NB4 (cell line): Measurements from ENCODE around the gene ZNF75A.

Source experiments
- DNase-seq: peaks from one replicate; pipeline ENCODE4 v3.0.0; 2010; ENCODE audit warnings: low read depth
- H3K4me3 ChIP-seq: one replicate; pipeline ENCODE4 v1.5.1; 2011; ENCODE audit warnings: mild to moderate bottlenecking, low read depth, low read length, moderate library complexity
- MYC ChIP-seq: IDR thresholded peaks from 2 replicates; pipeline ENCODE4 v1.6.1; 2011; ENCODE audit warnings: low read depth, low read length
- POLR2A ChIP-seq: IDR thresholded peaks from 2 replicates; pipeline ENCODE4 v1.6.1; 2011; ENCODE audit warnings: mild to moderate bottlenecking; ENCODE audit not compliant: insufficient read length; ENCODE audit errors: extremely low read depth
- TF ChIP-seq, protein P1 (sequence below): IDR thresholded peaks from 2 replicates; pipeline ENCODE4 v1.6.1; 2011; ENCODE audit warnings: low read depth, low read length
- TF ChIP-seq, protein P2 (sequence below): IDR thresholded peaks from one replicate; pipeline ENCODE4 v1.5.1; 2012; ENCODE audit warnings: low read depth, low read length

ZNF75A gene

DNA sequence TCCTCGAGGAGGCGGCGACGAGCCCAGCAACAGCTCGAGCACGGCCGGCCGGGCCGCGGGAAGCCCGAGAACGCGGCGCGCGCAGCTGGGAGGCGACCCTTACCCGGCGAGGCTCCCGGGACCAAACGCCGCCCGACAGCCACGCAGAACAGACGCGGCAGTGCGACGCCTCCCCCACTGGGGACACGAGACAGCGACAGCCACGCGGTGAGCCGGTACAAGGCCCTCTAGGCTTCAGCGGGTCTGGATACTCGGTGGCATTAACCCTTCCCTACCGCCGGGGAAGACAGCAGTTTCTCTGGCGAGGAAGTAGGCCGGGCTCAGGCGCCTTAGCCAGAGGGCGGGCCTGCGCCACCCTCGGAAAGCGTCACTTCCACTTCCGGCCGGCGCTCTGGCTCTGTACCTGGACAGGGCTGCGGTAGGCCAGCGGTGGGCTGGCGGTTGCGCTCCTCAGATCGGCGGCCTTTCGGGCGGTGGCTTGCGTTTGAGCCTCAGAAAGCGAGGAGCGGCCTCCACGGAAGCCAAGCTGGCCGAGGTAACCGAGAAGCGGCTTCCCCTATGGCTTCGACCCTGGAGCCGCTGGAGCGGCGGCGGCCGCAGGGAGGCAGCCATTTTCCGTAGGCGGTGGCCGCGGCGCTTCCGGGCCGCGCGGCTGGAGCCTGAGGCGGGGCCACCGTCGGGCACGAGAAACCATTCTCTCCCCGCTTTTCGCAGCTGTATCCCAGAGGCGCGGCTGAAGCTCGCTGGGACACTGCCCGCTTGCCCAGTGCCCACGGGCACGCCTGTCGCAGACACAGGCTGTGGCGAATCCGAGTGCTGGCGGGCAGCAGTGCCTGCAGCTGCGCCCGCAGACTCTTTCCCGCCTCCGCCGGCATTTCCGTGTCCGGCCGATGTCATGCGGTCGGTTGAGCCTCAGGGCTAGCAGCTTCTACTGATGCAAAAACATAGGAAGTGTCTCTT lies at the start of gene ZNF75A, which contains the start of gene TIGD7:
Gene ZNF75A (plus strand): TSS at position 389 of the 960 bp plus-strand sequence. CDS start 2,932 bp downstream, outside the sequence.
Gene TIGD7 (minus strand): TSS at position 322 of the 960 bp plus-strand sequence. CDS start 4,816 bp downstream, outside the sequence.
- TF ChIP-seq, protein P1, sequence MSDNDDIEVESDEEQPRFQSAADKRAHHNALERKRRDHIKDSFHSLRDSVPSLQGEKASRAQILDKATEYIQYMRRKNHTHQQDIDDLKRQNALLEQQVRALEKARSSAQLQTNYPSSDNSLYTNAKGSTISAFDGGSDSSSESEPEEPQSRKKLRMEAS: peak; percentile 69
- TF ChIP-seq POLR2A (peak; percentile 73), MYC (peak; percentile 72)
- TF ChIP-seq, protein P2, sequence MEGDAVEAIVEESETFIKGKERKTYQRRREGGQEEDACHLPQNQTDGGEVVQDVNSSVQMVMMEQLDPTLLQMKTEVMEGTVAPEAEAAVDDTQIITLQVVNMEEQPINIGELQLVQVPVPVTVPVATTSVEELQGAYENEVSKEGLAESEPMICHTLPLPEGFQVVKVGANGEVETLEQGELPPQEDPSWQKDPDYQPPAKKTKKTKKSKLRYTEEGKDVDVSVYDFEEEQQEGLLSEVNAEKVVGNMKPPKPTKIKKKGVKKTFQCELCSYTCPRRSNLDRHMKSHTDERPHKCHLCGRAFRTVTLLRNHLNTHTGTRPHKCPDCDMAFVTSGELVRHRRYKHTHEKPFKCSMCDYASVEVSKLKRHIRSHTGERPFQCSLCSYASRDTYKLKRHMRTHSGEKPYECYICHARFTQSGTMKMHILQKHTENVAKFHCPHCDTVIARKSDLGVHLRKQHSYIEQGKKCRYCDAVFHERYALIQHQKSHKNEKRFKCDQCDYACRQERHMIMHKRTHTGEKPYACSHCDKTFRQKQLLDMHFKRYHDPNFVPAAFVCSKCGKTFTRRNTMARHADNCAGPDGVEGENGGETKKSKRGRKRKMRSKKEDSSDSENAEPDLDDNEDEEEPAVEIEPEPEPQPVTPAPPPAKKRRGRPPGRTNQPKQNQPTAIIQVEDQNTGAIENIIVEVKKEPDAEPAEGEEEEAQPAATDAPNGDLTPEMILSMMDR: no peak
- peak within 1 kb of the TSS; percentile 78 for H3K4me3 ChIP-seq
- peak; percentile 92 for DNase-seq

DNA sequence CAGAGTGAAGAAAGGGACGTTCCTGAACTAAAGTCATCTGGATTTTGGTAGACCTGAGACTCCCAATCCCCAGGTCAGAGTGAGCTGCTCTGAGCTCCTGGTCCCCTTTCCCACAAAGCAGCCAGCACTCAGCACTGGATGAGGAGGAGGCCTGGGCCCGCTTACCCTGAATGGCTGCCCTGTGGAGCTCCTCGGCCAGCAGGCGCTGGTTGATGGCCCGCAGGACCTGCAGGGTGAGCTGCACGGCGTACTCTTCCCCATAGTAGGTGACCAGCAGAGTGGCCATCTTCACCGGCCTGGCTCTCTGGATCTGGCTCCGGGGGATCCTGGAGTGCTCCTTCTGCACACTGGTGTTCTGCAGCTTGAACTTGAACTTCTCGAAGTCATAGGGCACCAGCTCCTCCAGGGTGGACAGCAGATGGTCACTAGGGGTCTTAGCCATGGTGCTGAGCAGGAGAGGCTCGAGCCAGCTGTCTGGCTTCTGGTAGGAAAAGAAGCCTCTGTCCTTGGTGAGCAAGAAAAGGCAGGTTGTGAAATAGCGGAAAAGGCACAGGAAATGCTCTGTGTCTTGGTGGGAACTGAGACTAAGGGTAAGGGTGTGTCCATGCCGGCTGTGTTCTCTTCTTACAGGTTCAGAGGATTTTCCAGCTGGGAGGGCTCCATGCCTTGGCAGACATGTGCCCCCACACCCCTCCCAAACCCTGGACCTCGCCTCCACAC lies 49.0 kb upstream of the ZNF75A start, which contains the start of gene MEFV:
Gene MEFV (minus strand): TSS at position 488 of the 720 bp plus-strand sequence. CDS start 46 bp downstream, at position 442.
- TF ChIP-seq, protein P2: no peak
- TF ChIP-seq POLR2A: no peak
- peak; percentile 39 for DNase-seq

DNA sequence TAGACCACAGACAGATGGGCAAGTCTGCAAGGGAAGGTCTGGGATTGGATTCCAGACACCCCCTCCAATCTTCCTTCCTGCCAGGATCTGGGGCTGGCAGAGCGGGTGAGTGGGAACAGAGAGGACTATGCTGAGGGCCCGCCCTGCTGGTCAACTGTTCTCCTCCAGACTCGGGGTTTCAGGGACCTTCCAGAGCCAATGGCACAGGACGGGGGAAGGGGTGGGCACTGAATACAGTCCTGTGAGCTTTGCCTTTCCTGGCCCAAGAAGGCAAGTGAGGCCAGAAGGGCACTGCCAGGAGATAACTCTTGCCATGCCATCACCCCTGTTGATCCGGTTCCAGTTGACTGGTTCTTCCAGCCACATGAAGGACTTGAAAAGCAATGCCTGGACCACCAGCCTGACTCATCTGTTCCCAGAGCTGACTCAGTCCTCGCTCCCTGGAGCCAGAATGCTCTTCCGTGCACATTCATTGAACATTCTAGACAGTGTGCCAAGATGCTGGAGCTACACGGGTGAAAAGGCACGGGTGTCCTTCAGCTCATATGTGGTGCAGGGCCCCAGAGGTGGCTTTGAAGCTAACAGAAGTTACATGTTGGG lies 48.3 kb upstream of the ZNF75A start:
- no peak overlapping the region for H3K4me3 ChIP-seq
- TF ChIP-seq, protein P2: no peak
- TF ChIP-seq, protein P1: no peak
- TF ChIP-seq POLR2A: no peak
- no peak for TF ChIP-seq MYC
- DNase-seq: no peak

More for the DNA sequence above, 49.0 kb upstream of the ZNF75A start, which contains the start of gene MEFV:
- no peak within 1 kb of the TSS for H3K4me3 ChIP-seq

DNA sequence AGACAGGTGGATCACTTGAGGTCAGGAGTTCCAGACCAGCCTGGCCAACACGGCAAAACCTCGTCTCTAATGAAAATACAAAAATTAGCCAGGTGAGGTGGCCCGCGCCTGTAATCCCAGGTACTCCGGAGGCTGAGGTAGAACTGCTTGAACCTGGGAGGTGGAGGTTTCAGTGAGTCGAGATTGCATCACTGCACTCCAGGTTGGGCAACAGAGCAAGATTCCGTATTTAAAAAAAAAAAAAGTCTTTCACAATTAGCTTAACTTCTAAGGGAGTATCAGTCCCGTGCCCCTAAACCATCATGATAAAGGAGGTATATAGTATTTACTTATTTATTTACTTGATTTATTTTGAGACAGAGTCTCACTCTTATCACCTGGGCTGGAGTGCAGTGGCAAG lies 45.5 kb upstream of the ZNF75A start:
- TF ChIP-seq, protein P2: no peak
- no peak for TF ChIP-seq POLR2A
- peak overlapping the region; percentile 29 for H3K4me3 ChIP-seq
- peak; percentile 61 for DNase-seq

DNA sequence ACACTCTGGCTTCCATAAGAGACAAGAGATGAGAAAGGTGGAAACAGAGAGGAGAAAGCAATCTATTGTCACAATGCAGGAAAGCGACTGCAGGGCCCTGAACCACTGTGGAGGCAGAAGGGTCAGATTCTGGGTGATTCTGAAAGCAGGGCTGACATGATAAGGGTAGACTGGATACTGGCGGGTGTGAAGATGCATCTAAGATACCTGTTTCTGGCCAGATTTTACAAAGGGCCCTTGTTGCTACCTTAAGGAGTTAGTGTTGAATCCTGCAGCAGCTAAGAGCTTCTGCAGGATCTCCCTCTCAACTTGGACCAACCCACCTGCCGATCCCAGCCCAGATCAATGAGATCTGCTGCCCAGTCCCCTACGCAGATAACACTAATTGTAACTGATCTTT lies 42.8 kb upstream of the ZNF75A start:
- no peak overlapping the region for H3K4me3 ChIP-seq
- DNase-seq: no peak
- TF ChIP-seq, protein P1: no peak
- TF ChIP-seq, protein P2: no peak
